GM12864 (cell line): ENCODE data around the gene ZNF773.
"Not testable (repeated sequence)": the region's sequence is repeated elsewhere in the genome, so short reads cannot be mapped to it uniquely, and the experiment has no call there.

Experiments used
- DNase-seq: peaks from one replicate; pipeline ENCODE4 v3.0.0-alpha.2; 2011; ENCODE audit warnings: low read depth
- H3K4me3 ChIP-seq: 2 replicates; pipeline ENCODE4 v1.5.1; 2011; ENCODE audit warnings: mild to moderate bottlenecking, low read depth, low read length, control low read depth
- CTCF ChIP-seq: IDR thresholded peaks from 2 replicates; pipeline ENCODE4 v1.5.1; 2011; ENCODE audit warnings: low read depth, mild to moderate bottlenecking, moderate library complexity, low read length, control low read depth, inconsistent platforms; ENCODE audit errors: missing control alignments

Gene ZNF773

GRCh38 chr19:57506163-57506562 lies 6.4 kb downstream of the ZNF773 start:
- no peak overlapping the region for H3K4me3 ChIP-seq
- TF ChIP-seq CTCF: no peak
- no peak for DNase-seq

GRCh38 chr19:57511484-57511883 lies 11.7 kb downstream of the ZNF773 start:
- no peak for DNase-seq
- TF ChIP-seq CTCF: no peak
- no peak overlapping the region for H3K4me3 ChIP-seq

DNA sequence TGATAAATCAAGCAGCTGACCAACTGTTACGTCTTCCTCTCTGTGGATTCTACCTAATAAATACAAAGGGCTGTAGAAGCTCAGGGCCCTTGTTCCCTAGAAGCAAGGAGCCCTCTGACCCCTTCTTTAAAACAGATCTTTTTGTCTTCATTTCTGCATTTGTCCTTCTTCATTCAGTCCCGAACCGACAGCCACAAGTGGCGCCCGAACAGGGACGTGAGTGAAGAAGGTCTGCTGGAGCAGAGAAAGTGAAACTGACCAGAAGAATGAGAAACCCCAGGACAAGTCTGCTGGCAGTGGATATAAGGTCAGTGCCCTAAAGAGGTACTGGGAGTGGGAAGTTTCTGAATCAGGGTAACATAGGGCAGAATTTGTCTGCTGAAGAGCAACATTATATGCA lies 13.1 kb downstream of the ZNF773 start:
- no peak overlapping the region for H3K4me3 ChIP-seq
- no peak for DNase-seq
- no peak for TF ChIP-seq CTCF

DNA sequence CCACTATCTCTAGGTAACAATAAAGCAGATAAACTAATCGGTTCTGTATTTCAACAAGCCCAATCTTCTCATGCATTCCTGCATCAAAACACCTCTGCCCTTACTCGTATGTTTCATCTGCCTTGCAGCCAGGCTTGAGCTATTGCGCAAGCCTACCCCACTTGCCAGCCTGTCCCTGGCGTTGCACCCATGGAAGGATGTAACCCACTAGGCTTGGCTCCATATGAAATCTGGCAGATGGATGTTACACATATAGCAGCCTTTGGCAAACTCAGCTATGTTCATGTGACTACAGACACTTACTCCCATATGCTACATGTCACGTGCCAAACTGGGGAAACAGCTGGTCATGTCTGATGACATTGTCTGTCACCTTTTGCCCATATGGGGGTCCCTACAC lies 15.5 kb downstream of the ZNF773 start:
- no peak overlapping the region for H3K4me3 ChIP-seq
- TF ChIP-seq CTCF: no peak
- DNase-seq: no peak

- DNase-seq, H3K4me3 ChIP-seq: not testable (repeated sequence)
These were observed 18.3 kb downstream of the ZNF773 start for GRCh38 chr19:57518021-57518420.

- DNase-seq: peak; percentile 82
- peak within 1 kb of the TSS; percentile 93 for H3K4me3 ChIP-seq
- TF ChIP-seq CTCF: no peak
These were observed 27.6 kb downstream of the ZNF773 start, which contains the start of gene ZNF549 for GRCh38 chr19:57527136-57527881. TSS of gene ZNF549 (plus strand) at chr19:57527356. CDS start at chr19:57527574, 218 bp downstream.

DNA sequence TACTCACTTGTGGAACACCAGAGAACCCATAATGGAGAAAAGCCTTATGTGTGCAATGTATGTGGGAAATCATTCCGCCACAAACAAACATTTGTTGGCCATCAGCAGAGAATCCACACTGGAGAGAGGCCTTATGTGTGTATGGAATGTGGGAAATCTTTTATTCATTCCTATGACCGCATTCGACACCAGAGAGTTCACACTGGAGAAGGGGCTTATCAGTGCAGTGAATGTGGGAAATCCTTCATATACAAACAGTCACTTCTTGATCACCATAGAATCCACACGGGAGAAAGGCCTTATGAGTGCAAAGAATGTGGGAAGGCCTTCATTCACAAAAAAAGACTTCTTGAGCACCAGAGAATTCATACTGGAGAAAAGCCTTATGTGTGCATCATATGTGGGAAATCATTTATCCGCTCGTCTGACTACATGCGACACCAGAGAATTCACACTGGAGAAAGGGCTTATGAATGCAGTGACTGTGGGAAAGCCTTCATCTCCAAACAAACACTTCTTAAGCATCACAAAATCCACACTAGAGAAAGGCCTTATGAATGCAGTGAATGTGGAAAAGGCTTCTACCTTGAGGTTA lies 38.3 kb downstream of the ZNF773 start:
- no peak for TF ChIP-seq CTCF
- no peak for DNase-seq
- H3K4me3 ChIP-seq: no peak overlapping the region
